ENCODE data around the gene DCLK3. TPM values are rescaled to one million over a fixed set of nuclear protein-coding genes. Genes with fewer than 3 reads are reported as not detected.

The DCLK3 gene
- total RNA-seq, 1 experiment from 2014 or later, result not detected

GRCh38 chr3:36695769-36696137 is 68.6 kb downstream of the DCLK3 start:
- no TSS peak for BruUV-seq (replicated peaks)
- no peak for TF ChIP-seq POLR2AphosphoS5 (IDR thresholded peaks at IDR 0.05; ENCODE audit: low read depth, low read length)
- TF ChIP-seq REST (IDR thresholded peaks at IDR 0.05; ENCODE audit: insufficient read depth in 1 of 2, low read depth in 2 of 2, low read length in 1 of 2), result no peak
- TF ChIP-seq SIN3A (IDR thresholded peaks at IDR 0.05; ENCODE audit: borderline replicate concordance, insufficient read depth, low read depth, low read length), result no peak
- TF ChIP-seq TCF7L2 (IDR thresholded peaks at IDR 0.05; ENCODE audit: low read depth, low read length), result no peak
- TF ChIP-seq CTCF (IDR thresholded peaks at IDR 0.05), result no peak
- POLR2A ChIA-PET, result no interaction called here

GRCh38 chr3:36695113-36695768 is 69.1 kb downstream of the DCLK3 start:
- CTCF ChIA-PET, result no interaction called here
- Histone ChIP-seq H3K9me3 (ENCODE audit: control insufficient read depth, insufficient read depth, low read depth, low read length) (no peaks in the 10 kb centered on the region), H3K36me3 (ENCODE audit: control insufficient read depth, insufficient read depth, low read length) (no peaks in the 10 kb centered on the region), H3K4me3 (ENCODE audit: low read depth in 2 of 2, low read length in 2 of 2) (no peak overlapping the region), H3K4me1 (ENCODE audit: control insufficient read depth, insufficient read depth, low read length) (no peaks in the 10 kb centered on the region), H3K27me3 (ENCODE audit: control insufficient read depth, insufficient read depth, low read length) (no peaks in the 10 kb centered on the region), H3K27ac (ENCODE audit: low read length) (no peak overlapping the region)
- no TSS peak for BruUV-seq (replicated peaks)
- in situ Hi-C loops (cut with HindIII; ENCODE audit: low pct_unique_long_range_greater_than_20kb, low sequenced_read_pairs), result no loop called here
- intact Hi-C loops (cut with micrococcal nuclease; ENCODE audit: unreplicated experiment), result no loop called here
- TF ChIP-seq CTCF (IDR thresholded peaks at IDR 0.05) (no peak), SIN3A (IDR thresholded peaks at IDR 0.05; ENCODE audit: borderline replicate concordance, insufficient read depth, low read depth, low read length) (no peak), POLR2AphosphoS5 (IDR thresholded peaks at IDR 0.05; ENCODE audit: low read depth, low read length) (no peak), TCF7L2 (IDR thresholded peaks at IDR 0.05; ENCODE audit: low read depth, low read length) (no peak), REST (IDR thresholded peaks at IDR 0.05; ENCODE audit: insufficient read depth in 1 of 2, low read depth in 2 of 2, low read length in 1 of 2) (no peak)
- DNase-seq (ENCODE audit: low read depth, low spot score) (no peak), ATAC-seq (no peak)
- POLR2A ChIA-PET, result no interaction called here

More at GRCh38 chr3:36695769-36696137, 68.6 kb downstream of the DCLK3 start:
- Histone ChIP-seq H3K9me3 (ENCODE audit: control insufficient read depth, insufficient read depth, low read depth, low read length) (no peaks in the 10 kb centered on the region), H3K27ac (ENCODE audit: low read length) (no peak overlapping the region), H3K27me3 (ENCODE audit: control insufficient read depth, insufficient read depth, low read length) (no peaks in the 10 kb centered on the region), H3K4me3 (ENCODE audit: low read depth in 2 of 2, low read length in 2 of 2) (no peak overlapping the region), H3K4me1 (ENCODE audit: control insufficient read depth, insufficient read depth, low read length) (no peaks in the 10 kb centered on the region), H3K36me3 (ENCODE audit: control insufficient read depth, insufficient read depth, low read length) (no peaks in the 10 kb centered on the region)
- intact Hi-C loops (cut with micrococcal nuclease; ENCODE audit: unreplicated experiment) (loop anchor here (2.0 kb wide), 1 partner anchor 729 kb away; no protein-coding TSS in a partner anchor), in situ Hi-C loops (cut with HindIII; ENCODE audit: low pct_unique_long_range_greater_than_20kb, low sequenced_read_pairs) (no loop called here)
- no peak for DNase-seq (ENCODE audit: low read depth, low spot score)
- CTCF ChIA-PET, result no interaction called here
- no peak for ATAC-seq
